Sigmoid colon (tissue), 3 donors: ENCODE measurements around the gene SEC14L5.

Experiments used
- CTCF ChIP-seq, 4 experiments: fragments of 450-650 bp in 3 of 4; fragments of 200-600 bp in 1 of 4; IDR thresholded peaks; one replicate each; pipeline ENCODE4 v1.5.1; 2016 to 2019; ENCODE audit warnings: antibody characterized with exemption in 4 of 4, mild to moderate bottlenecking in 3 of 4, moderate library complexity in 2 of 4
- POLR2A ChIP-seq, 2 donors: fragments of 450-650 bp; IDR thresholded peaks; one replicate each; pipeline ENCODE4 v1.6.1; 2016; ENCODE audit warnings: antibody characterized with exemption in 2 of 2, mild to moderate bottlenecking in 2 of 2, moderate library complexity in 2 of 2

GRCh38 chr16:4925293-4925607, 32.9 kb upstream of the SEC14L5 start:
- no peak for TF ChIP-seq POLR2A (IDR thresholded peaks at IDR 0.05)
- TF ChIP-seq CTCF (IDR thresholded peaks at IDR 0.05) = no peak
